ENCODE measurements around the gene RAP1A. TPM values are rescaled to one million over a fixed set of nuclear protein-coding genes. Genes with fewer than 3 reads are reported as not detected.
A peak's percentile ranks its signal among the peaks of the same experiment; 100 is the strongest.

Gene RAP1A
- total RNA-seq, 2 donors from 2014 or later: 83.9 to 146 TPM

DNA sequence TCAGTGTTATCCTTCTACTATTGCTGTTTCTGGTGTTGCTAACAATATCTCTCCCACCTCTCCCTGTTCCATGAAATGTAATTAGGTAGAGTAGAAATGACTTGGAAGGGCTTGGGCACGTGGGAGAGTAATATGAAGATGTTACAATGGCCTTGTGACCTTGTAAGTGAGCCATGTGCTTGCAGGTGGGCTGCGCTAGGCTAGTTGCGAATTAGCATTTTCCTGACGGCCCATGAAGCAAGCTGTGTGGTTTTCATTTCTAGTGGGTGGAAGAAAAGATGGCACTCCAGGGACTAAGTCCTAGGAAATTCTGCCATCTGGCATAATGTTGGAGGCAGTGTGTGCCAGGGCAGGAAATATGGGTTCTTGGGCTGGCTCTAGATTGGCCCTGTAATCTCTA is 128.4 kb downstream of the RAP1A start:
- no peaks in the 10 kb centered on the region for H3K4me1 ChIP-seq
- H3K27me3 ChIP-seq: no peaks in the 10 kb centered on the region
- no peaks in the 10 kb centered on the region for H3K36me3 ChIP-seq
- no peak overlapping the region for H3K9ac ChIP-seq (ENCODE audit: low read depth in 2 of 2, low read length in 2 of 2)
- no peak for TF ChIP-seq CTCF (IDR thresholded peaks at IDR 0.05)
- H3K9me3 ChIP-seq: no peaks in the 10 kb centered on the region
- H3K4me3 ChIP-seq: no peak overlapping the region
- DNase-seq: no peak
- no peak overlapping the region for H3K27ac ChIP-seq
- intact Hi-C loops (cut with DNase I): loop anchor here (2.0 to 5.0 kb wide), 2 partner anchors 241 to 267 kb away; no protein-coding TSS in a partner anchor

DNA sequence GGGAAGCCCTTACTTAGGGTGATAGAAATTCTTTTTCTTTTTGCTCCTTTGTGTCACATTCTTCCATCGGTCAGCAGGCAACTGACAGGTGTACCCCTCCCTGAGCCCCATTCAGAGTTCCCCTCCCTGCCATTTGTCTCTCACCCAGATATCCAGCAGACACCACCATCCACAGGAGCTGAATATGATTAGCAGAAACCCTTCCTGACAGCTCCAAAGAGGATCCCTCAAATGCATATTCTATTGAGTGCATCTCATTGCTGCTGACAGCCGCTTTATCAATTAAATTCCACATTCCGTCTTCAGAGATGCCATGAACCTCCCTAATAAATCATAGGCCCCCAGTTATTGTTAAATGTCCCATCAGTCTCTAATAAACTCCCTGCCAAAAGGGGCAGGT is 130.0 kb downstream of the RAP1A start:
- TF ChIP-seq CTCF (IDR thresholded peaks at IDR 0.05): no peak
- Histone ChIP-seq H3K4me1 (no peaks in the 10 kb centered on the region), H3K9me3 (no peaks in the 10 kb centered on the region), H3K36me3 (no peaks in the 10 kb centered on the region), H3K27me3 (no peaks in the 10 kb centered on the region), H3K27ac (no peak overlapping the region), H3K9ac (ENCODE audit: low read depth in 2 of 2, low read length in 2 of 2) (no peak overlapping the region), H3K4me3 (no peak overlapping the region)
- intact Hi-C loops (cut with DNase I): loop anchor here (5.0 kb wide), 2 partner anchors 32 to 242 kb away; no protein-coding TSS in a partner anchor
- DNase-seq: no peak

DNA sequence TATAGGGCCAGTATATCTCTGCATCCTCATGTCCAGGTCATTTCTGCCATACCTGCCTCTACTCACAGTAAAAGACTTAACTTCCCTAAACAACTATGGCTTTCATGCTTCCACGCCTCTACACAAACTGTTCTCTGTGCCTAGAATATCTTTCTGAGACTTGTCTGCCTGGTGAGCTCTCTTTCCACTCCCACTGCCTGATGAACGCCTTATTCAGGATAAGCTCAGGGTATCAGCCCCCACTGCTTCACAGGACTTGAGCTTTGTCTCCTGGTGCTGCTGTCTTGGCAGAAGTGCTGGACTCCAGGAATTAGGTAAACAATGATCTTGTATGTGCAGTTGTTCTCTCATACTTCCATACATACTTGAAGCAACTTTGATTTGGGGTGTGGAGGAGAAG is 131.3 kb downstream of the RAP1A start:
- Histone ChIP-seq H3K27ac (no peak overlapping the region), H3K36me3 (no peaks in the 10 kb centered on the region), H3K4me1 (no peaks in the 10 kb centered on the region), H3K27me3 (no peaks in the 10 kb centered on the region), H3K4me3 (no peak overlapping the region), H3K9me3 (no peaks in the 10 kb centered on the region), H3K9ac (ENCODE audit: low read depth in 2 of 2, low read length in 2 of 2) (no peak overlapping the region)
- no peak for TF ChIP-seq CTCF (IDR thresholded peaks at IDR 0.05)
- no peak for DNase-seq
- intact Hi-C loops (cut with DNase I): loop anchor here (5.0 kb wide), 1 partner anchor 34 kb away; no protein-coding TSS in a partner anchor

- TF ChIP-seq CTCF (IDR thresholded peaks at IDR 0.05): no peak
- Histone ChIP-seq H3K4me3 (no peak overlapping the region), H3K9ac (ENCODE audit: low read depth in 2 of 2, low read length in 2 of 2) (no peak overlapping the region), H3K9me3 (no peaks in the 10 kb centered on the region), H3K4me1 (peaks cover 5% of the 10 kb centered on the region), H3K27ac (no peak overlapping the region), H3K36me3 (no peaks in the 10 kb centered on the region), H3K27me3 (no peaks in the 10 kb centered on the region)
- intact Hi-C loops (cut with DNase I): loop anchor here (5.0 kb wide), 1 partner anchor 35 kb away; no protein-coding TSS in a partner anchor
- no peak for DNase-seq
Measured at GRCh38 chr1:111751906-111752575, 132.5 kb downstream of the RAP1A start.

- intact Hi-C loops (cut with DNase I): loop anchor here (5.0 kb wide), 1 partner anchor 38 kb away; no protein-coding TSS in a partner anchor
- peak; percentile 48 for DNase-seq
- Histone ChIP-seq H3K27ac (peak overlapping the region; percentile 88), H3K36me3 (no peaks in the 10 kb centered on the region), H3K4me1 (peaks cover 7% of the 10 kb centered on the region), H3K9ac (ENCODE audit: low read depth in 2 of 2, low read length in 2 of 2) (peak overlapping the region; percentile 77 to 83), H3K9me3 (no peaks in the 10 kb centered on the region), H3K4me3 (peak overlapping the region; percentile 90), H3K27me3 (no peaks in the 10 kb centered on the region)
- TF ChIP-seq CTCF (IDR thresholded peaks at IDR 0.05): no peak
Measured at GRCh38 chr1:111754984-111755330, 135.4 kb downstream of the RAP1A start.
